K562 (cell line): ENCODE results near the gene PSMD11. TPM values are rescaled to one million over a fixed set of nuclear protein-coding genes. Genes with fewer than 3 reads are reported as not detected.

Source experiments
- ATAC-seq: fragments of 200-7000 bp; cut with Tn5 transposase; 3 replicates; pipeline ENCODE4 v1.9.1; 2020; ENCODE audit warnings: moderate library complexity
- BruUV-seq: library from RNA; stranded (reverse); fragments of 400-500 nt; replicated peaks from 2 replicates; lab custom pipeline; 2021; lab: Mats Ljungman, UMichigan
- CTCF ChIA-PET: fragments of 300-600 bp; formaldehyde crosslinking; extraction: SDS; loops from one replicate; lab custom pipeline; 2021; ENCODE audit warnings: low intra/inter-chr PET ratio; lab: Yijun Ruan, JAX
- POLR2A ChIA-PET: fragments of 300-600, 350-650 bp; sonication (Branson Sonifier 250); formaldehyde crosslinking; extraction: SDS; loops from one replicate; lab custom pipeline; 2021; ENCODE audit warnings: antibody characterized with exemption, inconsistent platforms; lab: Yijun Ruan, JAX
- DNase-seq, 4 experiments: peaks; one replicate each; pipeline versions ENCODE4 v3.0.0 to v3.0.0-alpha.2; 2011 to 2018; ENCODE audit warnings: low spot score in 3 of 4, mixed read lengths in 3 of 4; ENCODE audit errors: extremely low read depth in 1 of 4
- FAIRE-seq: peaks from 2 replicates; lab custom pipeline; 2011; peaks lifted over from hg19 to GRCh38; lab: Jason Lieb, UNC
- H2AFZ ChIP-seq: 2 replicates; pipeline ENCODE4 v1.6.0; 2011; ENCODE audit warnings: low read depth, low read length, control low read depth, inconsistent platforms
- H3K27ac ChIP-seq: fragments of 200-600 bp; 3 replicates; pipeline ENCODE4 v1.8.0; 2011; ENCODE audit warnings: low read depth, mild to moderate bottlenecking, control low read depth, inconsistent platforms, low read length, moderate library complexity, mixed read lengths; ENCODE audit errors: extremely low read depth
- H3K27me3 ChIP-seq, 2 experiments: fragments of 300-600 bp in 1 of 2; 2 replicates in 1 of 2; 3 replicates in 1 of 2; pipeline versions ENCODE4 v1.6.0 to v1.8.0; 2011; ENCODE audit warnings: inconsistent platforms in 2 of 2, low read length in 2 of 2, mild to moderate bottlenecking in 1 of 2, mixed read lengths in 1 of 2, moderate library complexity in 1 of 2; ENCODE audit not compliant: control insufficient read depth in 2 of 2, insufficient read depth in 2 of 2
- H3K36me3 ChIP-seq: fragments of 300-600 bp; 3 replicates; pipeline ENCODE4 v1.8.0; 2011; ENCODE audit warnings: mild to moderate bottlenecking, low read length, inconsistent platforms; ENCODE audit not compliant: control insufficient read depth, insufficient read depth
- H3K4me1 ChIP-seq, 2 experiments: fragments of 200-600 bp in 1 of 2; replicated peaks in 1 of 2; 2 replicates in 1 of 2; 3 replicates in 1 of 2; pipeline versions ENCODE4 v1.5.1 to v1.8.0; 2011; ENCODE audit warnings: inconsistent platforms in 2 of 2, low read length in 2 of 2, mild to moderate bottlenecking in 1 of 2, mixed read lengths in 1 of 2, moderate library complexity in 1 of 2; ENCODE audit not compliant: control insufficient read depth in 2 of 2, insufficient read depth in 2 of 2
- H3K4me2 ChIP-seq: 2 replicates; pipeline ENCODE4 v1.6.1; 2011; ENCODE audit warnings: low read length, control low read depth, inconsistent platforms, mixed read lengths; ENCODE audit not compliant: insufficient read depth
- H3K4me3 ChIP-seq: fragments of 200-600 bp; sonication (generic), shearing (Covaris generic); 2 replicates; pipeline ENCODE4 v1.5.1; 2016; ENCODE audit warnings: control low read depth, inconsistent platforms
- H3K79me2 ChIP-seq: fragments of 200-600 bp; 3 replicates; pipeline ENCODE4 v1.8.0; 2011; ENCODE audit warnings: low read length, inconsistent platforms; ENCODE audit not compliant: control insufficient read depth, insufficient read depth
- H3K9ac ChIP-seq, 2 experiments: 2 replicates each; pipeline versions ENCODE4 v1.6.0 to v1.6.1; 2011; ENCODE audit warnings: low read depth in 2 of 2, low read length in 2 of 2, control low read depth in 1 of 2, inconsistent platforms in 1 of 2, mild to moderate bottlenecking in 1 of 2, mixed read lengths in 1 of 2; ENCODE audit not compliant: insufficient read depth in 1 of 2
- H3K9me1 ChIP-seq: one replicate; pipeline ENCODE4 v1.6.0; 2011; ENCODE audit warnings: inconsistent platforms, mild to moderate bottlenecking, low read length, moderate library complexity; ENCODE audit not compliant: control insufficient read depth, insufficient read depth
- H3K9me3 ChIP-seq: replicated peaks from 2 replicates; pipeline ENCODE4 v1.5.1; 2011; ENCODE audit warnings: low read depth, low read length, inconsistent platforms; ENCODE audit not compliant: control insufficient read depth, insufficient read depth
- H4K20me1 ChIP-seq: replicated peaks from 2 replicates; pipeline ENCODE4 v1.6.1; 2011; ENCODE audit warnings: low read length, inconsistent platforms, mixed read lengths; ENCODE audit not compliant: control insufficient read depth, insufficient read depth
- FOXA1 ChIP-seq: fragments of 450-650 bp; IDR thresholded peaks from 2 replicates; pipeline ENCODE4 v1.6.1; 2016; ENCODE audit warnings: mild to moderate bottlenecking, borderline replicate concordance
- FUS ChIP-seq: fragments of 200-400 bp; formaldehyde crosslinking; optimal IDR thresholded peaks from 2 replicates; pipeline ENCODE3; 2017; ENCODE audit warnings: low read depth, low read length
- RNF2 ChIP-seq: sonication (generic); IDR thresholded peaks from 2 replicates; pipeline ENCODE4 v1.6.1; 2016
- TAF15 ChIP-seq: fragments of 200-400 bp; formaldehyde crosslinking; IDR thresholded peaks from 2 replicates; pipeline ENCODE4 v1.6.1; 2017; ENCODE audit warnings: mild to moderate bottlenecking, low read depth, low read length, moderate library complexity
- TCF3 ChIP-seq: sonication (generic); formaldehyde crosslinking; IDR thresholded peaks from 2 replicates; pipeline ENCODE4 v1.4.0; 2020; ENCODE audit warnings: mild to moderate bottlenecking, missing genetic modification reagents
- ZC3H4 ChIP-seq: sonication (generic); formaldehyde crosslinking; IDR thresholded peaks from 2 replicates; pipeline ENCODE4 v1.9.0; 2021; ENCODE audit warnings: missing genetic modification reagents, borderline replicate concordance
- ZNF134 ChIP-seq: fragments of 250-450 bp; sonication (Bioruptor Pico); conservative IDR thresholded peaks from 2 replicates; pipeline ENCODE4 v1.4.0; 2020
- ZNF318 ChIP-seq, 2 experiments: fragments of 450-650 bp; IDR thresholded peaks; 2 replicates each; pipeline ENCODE4 v1.6.1; 2016; ENCODE audit warnings: mild to moderate bottlenecking in 2 of 2, borderline replicate concordance in 1 of 2, low read depth in 1 of 2, moderate library complexity in 1 of 2
- WGBS: fragments of 100-300 bp; shearing (Covaris generic); methylation state at CpG from one replicate; pipeline ENCODE4 v1.1.6; 2016; ENCODE audit warnings: low coverage, mixed read lengths; ENCODE audit not compliant: insufficient coverage; ENCODE audit errors: missing lambda C conversion rate; 5-methylcytosine and 5-hydroxymethylcytosine counted together
- in situ Hi-C: fragments of 300-500 bp; cut with MboI; formaldehyde crosslinking; loops from 4 replicates; pipeline ENCODE4 v1.15.0; 2018; ENCODE audit warnings: inconsistent platforms, mixed read lengths
- intact Hi-C: fragments of 100-400 bp; cut with micrococcal nuclease; formaldehyde crosslinking; loops from 2 replicates; pipeline ENCODE4 v1.14.2; 2022
- polyA plus RNA-seq, 8 experiments: library from polyadenylated mRNA; depleted of rRNA in 4 of 8; stranded (reverse) in 5 of 8; unstranded in 3 of 8; fragments of >200 nt; fragmentation: Nextera tagmentation in 2 of 8; fragmentation: Illumina TruSeq in 1 of 8; extraction: Ambion mirVana in 2 of 8; extraction: Trizol in 1 of 8; gene quantifications; 2 replicates each; pipeline versions ENCODE4 v1.2.1 to v1.2.3, GENCODE V29; 2011 to 2014; ENCODE audit warnings: inconsistent platforms in 1 of 8, missing spikeins in 1 of 8
- total RNA-seq, 7 experiments: library from RNA; depleted of rRNA in 6 of 7; stranded (reverse); fragments of >200 nt in 6 of 7; fragmentation: Illumina TruSeq in 2 of 7; extraction: Trizol in 2 of 7; gene quantifications; 2 replicates each; pipeline versions ENCODE4 v1.2.1 to v1.2.3, GENCODE V29; 2011 to 2021; ENCODE audit warnings: low replicate concordance in 1 of 7
- TF ChIP-seq, protein P1 (sequence below): fragments of 450-650 bp; formaldehyde crosslinking; IDR thresholded peaks from 2 replicates; pipeline ENCODE4 v1.4.0; 2020; ENCODE audit warnings: mild to moderate bottlenecking, moderate library complexity

PSMD11 gene
- total and polyA plus RNA-seq, 9 of the 15 experiments (the other 6 are each of a cell fraction or from before 2014, with no cell fraction given): 104 to 378 (median 158) TPM

DNA sequence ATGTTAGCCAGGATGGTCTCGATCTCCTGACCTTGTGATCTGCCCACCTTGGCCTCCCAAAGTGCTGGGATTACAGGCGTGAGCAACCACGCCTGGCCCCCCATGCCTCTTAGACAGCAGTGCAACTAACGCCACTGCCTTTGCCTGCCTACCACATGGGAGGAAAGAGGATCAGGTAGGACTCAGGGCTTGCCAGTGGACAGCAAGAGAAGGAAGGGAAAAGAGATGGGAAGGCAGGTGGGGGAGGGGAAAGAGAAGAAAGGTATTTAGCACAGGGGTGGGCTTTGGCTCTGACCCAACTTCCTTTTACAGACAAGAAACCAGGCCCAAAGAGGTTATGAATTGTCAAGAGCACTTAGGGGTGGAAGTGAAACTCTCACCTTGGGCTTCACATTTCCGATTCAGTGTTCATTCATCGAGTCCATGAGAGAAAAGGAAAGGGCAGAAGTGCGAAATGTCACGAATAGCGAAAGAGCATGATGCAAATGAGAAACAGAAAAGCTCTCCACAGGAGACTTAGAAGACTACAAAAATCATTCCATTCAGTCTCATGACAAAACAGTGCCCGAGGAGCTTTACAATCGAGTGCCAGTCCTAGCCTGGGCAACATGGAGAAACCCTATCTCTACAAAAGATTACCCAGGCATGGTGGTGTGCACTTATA is 78.8 kb downstream of the PSMD11 start:
- no peak for DNase-seq
- H3K9ac ChIP-seq: no peak overlapping the region
- intact Hi-C loops: no loop called here
- no peak for TF ChIP-seq ZNF134 (CRISPR knock-in tag)
- no peak for TF ChIP-seq ZNF318 (IDR thresholded peaks at IDR 0.05; ENCODE audit: borderline replicate concordance in 1 of 2, low read depth in 1 of 2)
- TF ChIP-seq ZC3H4 (CRISPR knock-in tag): no peak
- no peak for TF ChIP-seq RNF2
- TF ChIP-seq TCF3 (CRISPR knock-in tag): no peak
- TF ChIP-seq, protein P1, sequence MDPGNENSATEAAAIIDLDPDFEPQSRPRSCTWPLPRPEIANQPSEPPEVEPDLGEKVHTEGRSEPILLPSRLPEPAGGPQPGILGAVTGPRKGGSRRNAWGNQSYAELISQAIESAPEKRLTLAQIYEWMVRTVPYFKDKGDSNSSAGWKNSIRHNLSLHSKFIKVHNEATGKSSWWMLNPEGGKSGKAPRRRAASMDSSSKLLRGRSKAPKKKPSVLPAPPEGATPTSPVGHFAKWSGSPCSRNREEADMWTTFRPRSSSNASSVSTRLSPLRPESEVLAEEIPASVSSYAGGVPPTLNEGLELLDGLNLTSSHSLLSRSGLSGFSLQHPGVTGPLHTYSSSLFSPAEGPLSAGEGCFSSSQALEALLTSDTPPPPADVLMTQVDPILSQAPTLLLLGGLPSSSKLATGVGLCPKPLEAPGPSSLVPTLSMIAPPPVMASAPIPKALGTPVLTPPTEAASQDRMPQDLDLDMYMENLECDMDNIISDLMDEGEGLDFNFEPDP (CRISPR knock-in tag): no peak
- no peak for TF ChIP-seq TAF15
- no peak for TF ChIP-seq FUS
- no peak for TF ChIP-seq FOXA1
- TF ChIP-seq, all 486 proteins: peak for 0
- no peaks in the 10 kb centered on the region for H3K9me3 ChIP-seq
- H3K36me3 ChIP-seq: no peaks in the 10 kb centered on the region
- no peaks in the 10 kb centered on the region for H3K27me3 ChIP-seq
- ChIA-PET CTCF (no interaction called here), POLR2A (interaction anchor here (0.6 to 2.8 kb wide), 2 partner anchors 11 to 50 kb away, joined by 3 to 8 read pairs; no protein-coding TSS in a partner anchor)
- WGBS: 79% methylated on average over 9 of the region's 11 CpGs
- no peak overlapping the region for H3K4me2 ChIP-seq
- no peak overlapping the region for H3K27ac ChIP-seq
- in situ Hi-C loops: no loop called here
- no peaks in the 10 kb centered on the region for H3K9me1 ChIP-seq
- no peak overlapping the region for H3K4me3 ChIP-seq
- ATAC-seq (no peak), FAIRE-seq (no peak)
- no peak overlapping the region for H2AFZ ChIP-seq
- no peaks in the 10 kb centered on the region for H3K79me2 ChIP-seq
- peaks cover 2 to 8% of the 10 kb centered on the region in 2 experiments; a peak in 2 of 5 replicates for H3K4me1 ChIP-seq
- no peaks in the 10 kb centered on the region for H4K20me1 ChIP-seq
- BruUV-seq: no TSS peak
